ENCODE measurements around the gene ERCC6L2.

DNA sequence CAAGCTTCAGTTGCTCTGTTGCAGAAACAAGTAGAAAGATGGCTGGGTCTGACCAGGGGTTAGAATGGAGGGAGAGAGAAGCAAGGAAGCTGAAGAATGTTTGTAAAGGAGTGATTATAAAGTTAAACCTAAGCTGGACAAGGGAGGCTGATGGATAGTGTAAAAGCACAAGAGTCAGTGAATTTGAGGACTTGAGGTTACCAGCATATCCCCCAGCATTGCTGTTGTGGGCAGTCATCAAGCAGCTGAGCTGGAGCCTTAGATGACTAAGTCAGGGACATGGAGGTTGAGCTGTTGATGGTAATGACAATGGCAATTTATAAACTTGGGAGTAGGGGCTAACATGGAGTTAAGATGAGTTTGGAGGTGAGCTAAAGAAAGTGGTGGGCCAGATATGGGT, 131.5 kb downstream of the ERCC6L2 start:
- TF ChIP-seq, protein P1, sequence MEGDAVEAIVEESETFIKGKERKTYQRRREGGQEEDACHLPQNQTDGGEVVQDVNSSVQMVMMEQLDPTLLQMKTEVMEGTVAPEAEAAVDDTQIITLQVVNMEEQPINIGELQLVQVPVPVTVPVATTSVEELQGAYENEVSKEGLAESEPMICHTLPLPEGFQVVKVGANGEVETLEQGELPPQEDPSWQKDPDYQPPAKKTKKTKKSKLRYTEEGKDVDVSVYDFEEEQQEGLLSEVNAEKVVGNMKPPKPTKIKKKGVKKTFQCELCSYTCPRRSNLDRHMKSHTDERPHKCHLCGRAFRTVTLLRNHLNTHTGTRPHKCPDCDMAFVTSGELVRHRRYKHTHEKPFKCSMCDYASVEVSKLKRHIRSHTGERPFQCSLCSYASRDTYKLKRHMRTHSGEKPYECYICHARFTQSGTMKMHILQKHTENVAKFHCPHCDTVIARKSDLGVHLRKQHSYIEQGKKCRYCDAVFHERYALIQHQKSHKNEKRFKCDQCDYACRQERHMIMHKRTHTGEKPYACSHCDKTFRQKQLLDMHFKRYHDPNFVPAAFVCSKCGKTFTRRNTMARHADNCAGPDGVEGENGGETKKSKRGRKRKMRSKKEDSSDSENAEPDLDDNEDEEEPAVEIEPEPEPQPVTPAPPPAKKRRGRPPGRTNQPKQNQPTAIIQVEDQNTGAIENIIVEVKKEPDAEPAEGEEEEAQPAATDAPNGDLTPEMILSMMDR (IDR thresholded peaks at IDR 0.05; ENCODE audit: low read length) = no peak
- TF ChIP-seq EZH2 (IDR thresholded peaks at IDR 0.05; ENCODE audit: borderline replicate concordance, low read length) = no peak

All from OCI-LY1 (cell line).